GM19438 (cell line): Measurements from ENCODE around the gene TMEM141.

Source experiments
- ATAC-seq: cut with Tn5 transposase; IDR thresholded peaks from one replicate; pipeline ENCODE4 v1.9.1; 2021; ENCODE audit warnings: low read depth; ENCODE audit not compliant: unreplicated experiment

TMEM141 gene

GRCh38 chr9:136807281-136808074 is 16.3 kb downstream of the TMEM141 start, which contains the start of gene RABL6:
TSS of gene RABL6 (plus strand) at chr9:136807948. CDS start at chr9:136808197, 249 bp downstream.
- peak; percentile 74 for ATAC-seq

GRCh38 chr9:136808075-136808805 is 17.1 kb downstream of the TMEM141 start:
- peak; percentile 30 for ATAC-seq

GRCh38 chr9:136808806-136809158 is 17.6 kb downstream of the TMEM141 start:
- no peak for ATAC-seq

DNA sequence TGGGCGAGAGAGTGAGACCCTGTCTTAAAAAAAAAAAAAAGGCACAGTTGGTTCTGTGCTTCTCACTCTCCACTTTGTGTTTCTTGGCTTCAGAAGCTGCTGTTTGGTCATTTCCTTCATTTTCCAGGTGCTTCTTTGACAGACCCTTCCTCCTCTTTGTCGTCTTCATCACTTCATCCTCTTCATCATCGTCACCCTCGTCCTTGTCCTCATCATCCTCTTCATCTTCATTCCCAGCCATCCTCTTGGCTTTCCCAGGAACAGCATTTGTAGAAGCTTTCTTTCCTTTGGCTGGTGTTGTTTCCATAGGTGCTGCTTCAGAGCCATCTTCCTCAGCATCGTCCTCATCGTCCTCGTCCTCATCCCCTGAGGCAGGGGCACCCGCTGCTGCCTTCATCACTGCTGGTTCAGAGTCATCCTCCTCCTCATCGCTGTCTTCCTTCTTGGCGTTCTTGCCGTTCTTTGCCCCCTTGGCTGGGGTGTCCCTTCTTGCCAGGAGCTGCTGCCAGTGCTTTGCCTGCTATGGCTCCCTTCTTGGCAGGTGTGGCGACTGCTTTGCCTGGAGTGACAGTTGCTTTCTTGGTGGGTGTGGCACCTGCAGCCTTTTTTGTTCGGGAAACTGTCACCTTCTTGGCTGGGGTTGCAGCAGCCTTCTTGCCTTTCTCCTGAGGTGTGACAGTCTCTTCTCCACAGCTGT is 23.7 kb downstream of the TMEM141 start:
- ATAC-seq, result no peak

DNA sequence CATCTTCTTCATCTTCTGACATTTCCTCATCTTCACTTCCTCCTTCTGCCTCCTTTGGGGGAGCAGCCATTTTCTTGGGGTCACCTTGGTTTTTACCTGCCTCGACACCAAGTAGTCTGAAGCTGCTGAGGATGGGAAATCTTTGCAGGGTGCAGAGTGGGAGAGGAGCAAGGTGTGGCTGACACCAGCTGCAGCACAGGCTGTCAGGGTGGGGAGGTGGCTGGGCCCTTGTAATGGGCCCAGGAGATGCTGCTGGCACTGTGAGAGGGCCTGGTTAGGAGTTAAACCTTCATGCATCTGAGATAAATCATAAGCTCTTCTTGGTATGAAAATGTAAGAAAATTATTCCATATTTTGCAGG is 24.3 kb downstream of the TMEM141 start:
- ATAC-seq, result no peak

DNA sequence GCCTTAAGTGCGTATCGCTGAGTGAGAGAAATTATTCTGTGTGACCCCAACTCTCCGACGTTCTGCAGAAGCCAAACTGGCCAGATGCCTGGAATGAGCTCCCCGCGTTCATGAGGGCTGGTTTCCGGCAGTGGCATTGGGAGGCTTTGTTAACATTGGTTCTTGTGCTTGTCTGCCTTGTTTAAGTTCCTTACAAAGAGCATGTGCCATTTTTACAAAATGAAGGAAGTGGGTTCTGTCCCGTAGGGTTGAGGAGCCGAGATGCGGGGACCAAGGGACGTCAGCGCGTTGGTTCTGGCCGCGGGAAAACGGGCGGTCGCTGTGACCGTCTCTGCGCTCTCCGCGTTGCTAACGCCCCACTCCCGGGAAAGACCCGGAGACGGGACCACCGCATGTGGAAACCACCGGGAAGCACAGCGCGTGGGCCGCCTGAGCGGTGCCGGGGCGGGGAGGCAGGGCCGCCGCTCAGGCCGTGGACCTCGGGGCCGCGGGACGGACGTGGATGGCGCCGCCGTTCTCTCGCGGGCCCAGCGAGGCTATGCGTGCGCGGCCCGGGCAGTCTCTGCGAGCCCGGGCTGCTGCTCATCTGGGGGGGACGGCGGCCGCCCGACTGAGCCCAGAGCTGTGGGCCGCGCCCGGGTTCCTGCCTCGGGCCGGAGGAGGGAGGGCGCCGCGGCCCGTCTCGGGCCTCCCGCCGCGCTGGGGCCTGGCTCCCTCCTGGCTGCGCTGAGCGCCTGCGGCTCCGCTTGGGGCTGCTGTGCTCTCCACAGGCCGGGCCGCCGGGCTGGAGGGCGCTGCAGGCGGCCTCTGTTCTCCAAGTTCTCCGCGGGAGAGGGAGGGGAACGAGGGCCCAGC is 30.1 kb downstream of the TMEM141 start:
- ATAC-seq, result no peak

- no peak for ATAC-seq
Measured at GRCh38 chr9:136821826-136822544, 30.8 kb downstream of the TMEM141 start.

DNA sequence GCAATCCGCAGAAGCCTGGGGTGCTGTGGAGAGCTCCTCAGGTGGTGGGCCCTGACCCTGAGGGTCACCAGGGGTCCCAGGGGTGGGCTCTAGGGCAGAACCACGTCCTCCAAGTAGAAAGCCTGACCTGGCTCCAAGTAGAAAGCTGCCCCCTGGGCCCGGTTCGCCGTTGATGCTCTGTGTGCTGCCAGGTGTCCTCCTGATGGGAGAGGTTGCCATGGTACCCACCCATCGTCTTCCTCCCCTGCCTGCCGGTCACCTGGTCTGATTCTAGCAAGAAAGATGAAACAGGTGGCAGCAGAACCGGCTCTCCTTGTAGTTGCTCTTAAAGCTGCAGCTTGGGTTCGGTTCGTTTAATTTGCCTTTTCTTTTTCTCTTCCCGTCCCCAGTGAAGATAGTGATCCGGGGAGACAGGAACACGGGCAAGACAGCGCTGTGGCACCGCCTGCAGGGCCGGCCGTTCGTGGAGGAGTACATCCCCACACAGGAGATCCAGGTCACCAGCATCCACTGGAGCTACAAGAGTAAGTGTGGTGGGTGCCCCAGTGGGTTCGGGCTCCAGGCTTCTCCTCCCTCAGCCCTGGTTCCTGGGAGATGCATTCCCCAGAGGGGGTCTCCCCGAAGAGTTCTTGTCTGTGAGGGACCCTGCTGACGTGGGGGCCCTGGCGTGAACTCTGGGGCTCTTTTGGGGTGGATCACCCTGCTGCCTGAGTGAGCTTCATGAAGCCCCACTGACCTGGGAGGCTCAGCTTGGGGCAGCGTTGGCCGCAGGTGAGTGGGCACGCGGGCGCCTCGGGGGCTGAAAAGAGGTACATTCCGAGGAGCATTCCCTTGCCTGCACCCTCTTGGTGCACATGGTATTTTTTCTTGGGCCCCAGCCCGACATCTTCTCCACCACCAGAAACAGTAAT is 32.2 kb downstream of the TMEM141 start:
- ATAC-seq, result no peak

DNA sequence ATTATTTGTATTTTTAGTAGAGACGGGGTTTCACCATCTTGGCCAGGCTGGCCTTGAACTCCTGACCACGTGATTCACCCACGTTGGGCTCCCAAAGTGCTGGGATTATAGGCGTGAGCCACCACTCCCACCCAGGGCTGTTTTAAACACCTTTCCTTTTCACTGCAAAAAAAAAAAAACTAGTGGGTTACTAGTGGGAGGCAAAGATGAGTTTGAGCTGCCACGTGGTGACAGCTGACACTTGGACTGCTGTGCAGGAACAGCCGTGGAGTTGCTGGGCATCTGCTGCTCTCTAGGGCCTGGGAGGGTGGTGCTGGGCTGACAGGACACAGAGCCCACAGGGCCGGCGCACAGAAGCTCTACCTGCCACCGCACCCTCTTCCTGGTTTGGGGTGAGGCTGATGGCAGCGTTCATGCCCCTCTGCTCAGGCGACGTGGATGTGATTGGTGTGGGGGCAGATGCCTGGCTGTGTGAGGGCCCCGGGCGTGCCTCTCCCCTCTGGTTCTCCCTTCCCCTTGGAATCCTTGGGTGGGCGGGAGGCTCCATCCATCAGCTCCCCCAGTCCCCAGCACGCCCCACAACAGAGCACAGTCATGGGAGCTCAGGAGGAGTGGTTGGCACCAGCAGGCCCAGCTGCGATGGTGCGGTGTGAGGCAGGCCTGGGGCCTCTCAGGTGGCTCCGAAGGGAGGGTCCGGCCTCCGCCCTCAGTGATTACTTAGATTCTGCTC is 33.5 kb downstream of the TMEM141 start:
- ATAC-seq, result no peak

GRCh38 chr9:136825295-136826187 is 34.4 kb downstream of the TMEM141 start:
- ATAC-seq, result no peak

DNA sequence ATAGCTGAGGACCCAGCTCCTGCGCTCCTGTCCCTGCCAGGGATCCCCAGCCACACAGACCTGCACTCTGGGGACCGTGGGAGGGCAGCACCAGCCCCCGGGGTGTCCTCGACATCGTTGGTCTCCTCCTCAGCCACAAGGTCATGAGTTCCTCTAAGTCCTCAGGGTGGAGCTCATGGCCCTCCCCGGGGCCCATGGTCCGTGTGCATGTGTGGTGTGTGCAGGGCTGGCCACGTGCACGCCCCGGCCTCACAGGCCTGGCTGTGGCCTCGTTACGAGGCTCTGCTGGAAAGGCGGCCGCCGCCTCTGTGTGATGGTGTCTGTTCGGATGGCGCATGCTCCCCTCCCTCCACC is 35.0 kb downstream of the TMEM141 start:
- no peak for ATAC-seq

DNA sequence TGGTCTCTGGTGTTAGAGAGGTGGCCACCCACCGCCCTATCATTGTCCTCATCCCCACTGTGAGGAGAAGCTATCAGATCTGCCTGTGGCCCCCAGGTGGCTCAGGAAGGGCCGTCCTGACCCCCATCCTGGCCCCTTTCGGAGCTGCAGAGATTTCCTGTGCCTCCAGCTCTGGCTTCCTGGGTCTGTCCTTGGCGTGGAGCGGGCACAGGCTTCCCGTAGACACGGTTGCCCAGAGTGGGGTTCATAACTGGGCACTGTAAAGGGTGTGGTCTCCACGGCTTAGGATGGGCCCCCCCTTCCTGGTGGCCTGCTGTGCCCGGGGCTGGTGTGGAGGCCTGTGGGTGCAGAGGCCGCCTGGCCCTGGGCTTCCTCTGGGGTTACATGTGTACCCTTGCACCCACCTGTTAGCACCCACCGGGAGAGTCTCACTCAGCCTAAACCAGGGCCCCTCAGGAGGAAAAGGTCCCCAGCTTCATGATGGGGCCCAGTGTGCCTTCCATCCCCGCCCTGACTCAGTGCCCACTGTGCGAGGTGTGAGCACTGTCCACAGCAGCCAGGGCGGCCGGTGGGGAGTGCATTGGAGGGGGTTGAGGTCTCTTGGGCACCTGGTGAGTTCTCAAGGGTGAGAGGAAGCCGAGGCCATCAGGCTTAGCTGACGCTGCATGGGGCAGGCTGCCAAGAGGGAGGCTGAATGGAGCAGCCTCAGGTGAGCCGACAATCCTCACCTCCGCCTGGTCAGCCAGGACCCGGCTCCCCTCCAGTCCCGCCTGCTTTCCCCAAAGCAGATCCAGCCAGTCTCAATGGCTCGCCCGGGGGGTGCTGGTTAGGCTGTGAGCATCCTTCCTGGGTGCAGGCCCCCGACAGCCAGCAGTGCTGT is 35.8 kb downstream of the TMEM141 start:
- ATAC-seq, result no peak

DNA sequence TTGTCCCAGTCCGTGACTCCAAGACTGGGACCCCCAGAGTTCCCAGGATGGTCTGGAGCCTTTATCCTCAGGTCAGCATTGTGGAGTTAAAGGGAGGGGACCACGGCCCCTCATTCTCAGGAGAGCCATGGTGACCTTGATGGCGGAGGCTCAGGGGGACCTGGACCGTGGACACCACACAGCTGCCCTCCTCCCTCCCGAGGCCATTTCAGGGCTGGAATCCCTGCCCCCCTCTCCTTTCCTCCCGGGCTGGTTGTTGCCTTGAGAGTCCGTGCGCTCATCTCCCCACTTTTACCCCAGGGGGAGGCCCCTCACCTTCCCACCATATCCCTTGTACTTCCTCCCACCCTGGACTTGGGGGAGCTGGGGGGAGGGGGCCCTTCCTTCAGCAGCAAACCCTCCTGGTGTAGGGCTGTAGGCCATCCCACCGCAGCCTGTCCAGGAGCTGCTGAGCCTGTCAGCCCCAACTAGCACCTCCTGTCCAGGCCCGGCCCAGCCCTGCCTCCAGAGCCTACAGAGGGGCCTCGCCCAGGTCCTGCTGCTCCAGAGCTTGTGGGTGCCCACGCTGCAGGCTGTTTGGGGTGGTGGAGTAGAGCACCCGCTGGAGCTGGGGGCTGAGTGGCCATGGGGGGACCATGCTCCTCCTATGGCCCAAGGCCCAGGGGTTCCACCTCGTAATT is 36.8 kb downstream of the TMEM141 start:
- ATAC-seq, result no peak

GRCh38 chr9:136828474-136829140 is 37.5 kb downstream of the TMEM141 start:
- ATAC-seq, result no peak

DNA sequence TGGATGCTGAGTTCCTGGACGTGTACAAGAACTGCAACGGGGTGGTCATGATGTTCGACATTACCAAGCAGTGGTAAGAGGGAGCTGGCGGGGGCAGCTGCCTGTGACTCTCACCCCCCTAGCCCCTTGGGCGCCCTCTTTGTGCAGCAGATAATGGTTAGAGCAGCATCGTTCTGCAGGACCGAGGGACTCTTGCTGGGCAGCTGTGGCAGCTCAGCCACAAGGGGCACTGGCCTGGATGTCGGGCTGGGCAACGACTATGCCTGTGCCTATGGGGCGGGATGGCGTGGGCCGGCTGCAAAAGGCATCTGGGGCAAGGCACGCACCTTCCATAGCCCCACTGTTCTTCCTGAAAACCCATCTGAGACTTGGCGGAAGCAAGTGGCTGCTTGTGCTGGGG is 38.3 kb downstream of the TMEM141 start:
- ATAC-seq, result no peak
